GM20431 (cell line): ENCODE data around the gene S100PBP.

Source experiments
- in situ Hi-C: fragments of 300-500 bp; cut with MseI, MboI; formaldehyde crosslinking; loops from one replicate; pipeline ENCODE4 v1.15.0; 2020; ENCODE audit warnings: low sequenced_read_pairs; ENCODE audit not compliant: unreplicated experiment

Gene S100PBP

GRCh38 chr1:32883338-32884031, 66.0 kb downstream of the S100PBP start:
- in situ Hi-C loops, result no loop called here

- in situ Hi-C loops, result no loop called here
These were observed 66.5 kb downstream of the S100PBP start for GRCh38 chr1:32884032-32884372.

- in situ Hi-C loops, result no loop called here
These were observed 67.3 kb downstream of the S100PBP start for GRCh38 chr1:32884726-32885125.

GRCh38 chr1:32885676-32886003, 68.2 kb downstream of the S100PBP start:
- in situ Hi-C loops, result no loop called here

- in situ Hi-C loops, result no loop called here
These were observed 68.8 kb downstream of the S100PBP start, which contains the start of gene HPCA for GRCh38 chr1:32886004-32886827. Gene HPCA, plus strand, starts transcription at chr1:32886491. Its CDS starts 2,408 bp downstream, at chr1:32888899.

GRCh38 chr1:32886828-32887414, 69.5 kb downstream of the S100PBP start:
- in situ Hi-C loops, result no loop called here

- in situ Hi-C loops, result no loop called here
These were observed 70.2 kb downstream of the S100PBP start for GRCh38 chr1:32887623-32888022.

- in situ Hi-C loops, result no loop called here
These were observed 70.7 kb downstream of the S100PBP start for GRCh38 chr1:32888134-32888533.

- in situ Hi-C loops, result no loop called here
These were observed 71.4 kb downstream of the S100PBP start for GRCh38 chr1:32888677-32889420.

- in situ Hi-C loops, result no loop called here
These were observed 72.4 kb downstream of the S100PBP start for GRCh38 chr1:32889731-32890278.

GRCh38 chr1:32890516-32891240, 73.2 kb downstream of the S100PBP start:
- in situ Hi-C loops, result no loop called here

- in situ Hi-C loops, result no loop called here
These were observed 73.8 kb downstream of the S100PBP start for GRCh38 chr1:32891241-32891570.

GRCh38 chr1:32891630-32892029, 74.2 kb downstream of the S100PBP start:
- in situ Hi-C loops, result no loop called here

GRCh38 chr1:32892368-32893197, 75.1 kb downstream of the S100PBP start:
- in situ Hi-C loops, result no loop called here

GRCh38 chr1:32893198-32894018, 76.0 kb downstream of the S100PBP start:
- in situ Hi-C loops, result no loop called here

GRCh38 chr1:32894019-32894600, 76.7 kb downstream of the S100PBP start:
- in situ Hi-C loops, result no loop called here

- in situ Hi-C loops, result no loop called here
These were observed 77.2 kb downstream of the S100PBP start for GRCh38 chr1:32894681-32895080.
